HG02885 (cell line): ENCODE data around the gene CNOT11.

Experiments
- ATAC-seq: cut with Tn5 transposase; IDR thresholded peaks from one replicate; pipeline ENCODE4 v1.9.1; 2021; ENCODE audit warnings: mild to moderate bottlenecking; ENCODE audit not compliant: unreplicated experiment, poor library complexity

Gene CNOT11

DNA sequence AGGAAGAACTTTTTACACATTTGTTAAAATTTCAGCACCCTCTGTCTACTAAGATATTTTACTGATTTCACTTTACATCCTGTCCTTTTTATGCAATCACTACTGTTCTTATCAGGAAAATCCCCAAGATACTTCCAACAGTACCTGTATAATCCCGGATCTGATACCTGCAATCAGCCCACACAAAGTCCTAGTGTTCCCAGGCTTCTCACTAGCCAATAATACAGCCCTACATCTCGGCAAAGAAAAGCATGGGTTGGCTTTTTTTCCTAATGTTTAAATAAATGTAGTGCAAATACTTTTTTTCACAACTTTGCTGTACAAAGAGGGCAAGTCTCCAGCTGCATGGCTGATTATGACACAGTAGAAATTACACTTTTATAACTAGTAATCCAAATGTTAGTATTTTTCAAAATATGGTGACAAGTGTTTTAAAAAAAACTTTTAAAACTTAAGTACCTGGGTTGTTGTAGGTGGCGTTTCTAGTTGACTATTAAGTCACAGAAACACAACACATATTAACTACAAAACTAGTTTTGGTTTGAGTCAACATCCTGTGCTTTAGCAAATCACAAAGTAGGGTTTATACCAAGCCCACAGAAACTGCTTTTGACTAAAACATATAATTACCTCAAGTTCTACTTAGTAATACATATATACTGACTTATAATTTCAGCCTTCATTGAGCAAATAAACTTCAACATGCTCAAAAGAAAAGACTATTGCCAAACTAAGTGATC is 19.5 kb downstream of the CNOT11 start:
- ATAC-seq, result peak; percentile 96

GRCh38 chr2:101273056-101273455 is 20.4 kb downstream of the CNOT11 start:
- ATAC-seq, result no peak

- no peak for ATAC-seq
These were observed 21.5 kb downstream of the CNOT11 start for GRCh38 chr2:101274142-101274541.

DNA sequence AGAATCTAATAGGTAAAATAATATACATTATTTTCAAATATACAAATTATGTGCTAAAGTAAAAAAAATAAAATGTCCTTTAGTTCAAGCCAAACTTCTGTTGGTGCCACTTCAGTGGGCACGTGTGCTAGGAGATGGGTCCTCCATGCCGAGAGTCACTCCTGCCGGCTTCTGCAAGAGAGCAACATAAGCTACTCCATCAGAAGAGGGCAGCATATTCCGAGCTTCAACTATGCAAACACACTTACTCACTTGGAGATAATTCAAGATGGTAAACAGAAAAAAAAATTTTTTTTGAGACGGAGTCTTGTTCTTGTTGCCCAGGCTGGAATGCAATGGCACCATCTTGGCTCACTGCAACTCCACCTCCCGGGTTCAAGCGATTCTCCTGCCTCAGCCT is 24.4 kb downstream of the CNOT11 start:
- ATAC-seq, result no peak

DNA sequence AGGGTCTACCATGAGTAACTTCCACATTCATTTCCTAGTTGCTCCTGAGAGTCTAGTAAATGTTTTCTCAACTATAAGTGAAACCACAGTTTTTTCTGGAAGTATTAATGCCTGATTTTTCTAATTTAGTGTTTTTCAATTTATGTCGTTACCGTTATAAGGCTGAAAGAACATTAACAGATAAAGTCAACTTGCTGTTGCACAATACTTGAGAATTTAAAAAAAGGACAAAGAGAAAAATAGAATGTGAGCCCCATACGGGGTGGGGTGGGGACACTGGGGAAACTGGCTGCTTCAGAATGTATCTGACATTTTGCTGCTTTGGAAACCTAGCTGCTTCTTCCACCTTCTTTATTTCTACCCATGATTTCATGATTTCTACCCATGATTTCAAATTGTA is 26.2 kb downstream of the CNOT11 start:
- ATAC-seq, result no peak

- ATAC-seq, result no peak
These were observed 28.8 kb downstream of the CNOT11 start for GRCh38 chr2:101281482-101281881.

DNA sequence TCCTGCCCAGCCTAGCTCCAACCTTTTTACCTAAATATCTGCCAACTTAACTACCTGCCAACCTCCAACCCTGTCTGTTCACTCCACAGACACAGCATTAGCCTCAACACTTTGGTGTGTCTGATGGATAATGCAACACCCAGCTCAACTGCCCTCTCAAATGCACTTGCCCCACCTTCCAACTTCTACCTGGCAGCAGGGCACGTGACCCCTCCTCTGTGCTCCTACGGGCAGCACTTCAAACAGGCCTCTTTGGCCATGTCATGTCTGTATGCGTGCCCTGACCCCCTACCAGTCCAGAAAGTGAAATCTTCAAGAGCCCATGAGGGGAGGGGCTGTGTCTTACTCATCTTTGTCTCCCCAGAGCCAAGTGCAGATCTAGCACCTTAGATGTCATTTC is 30.3 kb downstream of the CNOT11 start:
- ATAC-seq, result no peak

GRCh38 chr2:101286684-101287083 is 34.0 kb downstream of the CNOT11 start:
- ATAC-seq, result no peak

GRCh38 chr2:101287303-101287702 is 34.6 kb downstream of the CNOT11 start:
- ATAC-seq, result no peak

DNA sequence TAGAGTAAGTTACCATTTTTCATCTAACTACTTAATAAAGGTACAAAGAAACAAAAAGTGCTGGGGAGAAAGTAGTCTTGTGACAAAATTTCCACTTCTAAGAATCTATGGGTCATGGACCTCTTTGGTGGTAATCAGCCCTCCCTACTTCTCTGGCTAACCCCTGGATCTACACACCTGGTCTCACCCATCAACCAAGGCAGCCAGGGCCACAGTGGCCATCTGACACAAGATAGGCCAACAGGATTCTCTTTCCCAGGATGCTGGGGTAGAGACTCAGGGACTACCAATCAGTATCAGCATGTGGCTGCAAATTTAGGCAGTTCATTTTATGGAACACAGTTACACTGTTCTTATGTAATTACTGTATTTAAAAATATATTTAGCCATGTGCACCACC is 38.0 kb downstream of the CNOT11 start:
- ATAC-seq, result no peak

DNA sequence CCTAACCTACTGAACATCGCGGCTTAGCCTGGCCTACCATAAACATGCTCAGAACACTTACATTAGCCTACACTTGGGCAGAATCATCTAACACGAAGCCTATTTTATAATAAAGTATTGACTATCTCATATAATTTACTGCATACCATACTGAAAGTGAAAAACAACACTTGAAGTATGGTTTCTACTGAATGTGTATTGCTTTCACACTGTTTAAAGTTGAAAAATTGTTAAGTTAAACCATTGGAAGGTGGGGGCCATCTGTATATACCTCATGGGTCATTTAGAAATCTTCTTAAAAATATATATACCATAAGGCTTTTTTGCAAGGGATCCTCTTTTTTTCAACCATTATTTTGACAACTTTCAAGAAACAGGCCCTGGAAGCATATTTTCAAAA is 39.3 kb downstream of the CNOT11 start:
- ATAC-seq, result no peak

DNA sequence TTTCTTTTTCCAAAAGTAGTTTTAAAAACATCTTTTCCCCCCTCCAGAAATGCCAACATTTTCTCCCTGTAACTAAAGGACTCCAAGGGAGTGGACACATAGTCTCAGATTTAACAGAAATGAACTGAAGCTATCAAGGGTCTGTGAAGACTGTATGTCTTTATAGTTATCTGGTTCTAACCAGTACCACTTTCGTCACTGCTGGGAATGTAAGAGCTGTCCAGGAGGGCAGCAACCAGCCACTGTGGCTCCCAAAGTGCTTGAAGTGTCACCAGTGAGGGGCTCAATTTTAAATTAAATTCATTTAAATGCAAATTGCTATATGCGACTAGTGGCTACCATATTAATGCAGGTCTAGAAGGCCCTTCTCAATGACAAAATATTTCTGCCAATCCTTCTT is 40.9 kb downstream of the CNOT11 start:
- no peak for ATAC-seq

- no peak for ATAC-seq
These were observed 42.2 kb downstream of the CNOT11 start for GRCh38 chr2:101294861-101295260.

GRCh38 chr2:101295895-101296294 is 43.2 kb downstream of the CNOT11 start:
- ATAC-seq, result no peak

DNA sequence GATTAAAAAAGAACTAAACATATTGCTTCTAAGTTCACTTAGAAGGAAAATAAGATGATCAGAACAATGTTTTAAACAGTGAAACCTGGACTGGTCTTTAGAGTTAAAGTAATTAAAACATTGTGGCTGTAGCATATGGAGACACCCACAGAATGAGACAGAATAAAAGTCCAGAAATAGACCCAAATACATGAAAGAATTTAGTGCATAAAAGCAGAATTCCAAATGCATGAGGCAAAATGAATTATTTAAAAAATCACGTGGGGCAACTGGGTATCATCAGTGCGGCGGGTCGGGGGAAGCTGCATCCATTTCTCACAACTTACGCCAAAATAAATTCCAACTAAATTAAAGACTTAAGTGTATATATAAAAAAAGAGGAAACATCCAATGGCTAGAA is 43.7 kb downstream of the CNOT11 start:
- ATAC-seq, result no peak

- ATAC-seq, result no peak
These were observed 44.7 kb downstream of the CNOT11 start for GRCh38 chr2:101297383-101297782.

DNA sequence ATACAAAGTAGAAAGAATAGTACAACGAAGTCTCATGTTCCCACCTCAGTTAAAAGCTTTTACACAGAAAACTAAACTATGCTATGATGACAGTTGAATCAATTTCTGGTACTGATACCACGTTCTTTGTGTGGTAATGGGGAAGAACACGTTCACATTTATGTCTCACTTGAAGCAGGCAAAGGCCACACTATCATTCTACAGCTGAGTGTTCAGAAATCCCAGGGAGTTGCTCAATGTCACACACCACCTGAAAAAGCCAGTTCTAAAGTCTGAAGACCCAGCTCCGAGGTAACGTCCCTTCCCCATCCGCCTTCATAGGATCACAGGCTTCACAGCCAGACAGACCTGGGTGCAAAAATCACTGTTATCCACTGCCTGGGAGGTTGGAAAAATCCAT is 46.9 kb downstream of the CNOT11 start:
- ATAC-seq, result no peak

DNA sequence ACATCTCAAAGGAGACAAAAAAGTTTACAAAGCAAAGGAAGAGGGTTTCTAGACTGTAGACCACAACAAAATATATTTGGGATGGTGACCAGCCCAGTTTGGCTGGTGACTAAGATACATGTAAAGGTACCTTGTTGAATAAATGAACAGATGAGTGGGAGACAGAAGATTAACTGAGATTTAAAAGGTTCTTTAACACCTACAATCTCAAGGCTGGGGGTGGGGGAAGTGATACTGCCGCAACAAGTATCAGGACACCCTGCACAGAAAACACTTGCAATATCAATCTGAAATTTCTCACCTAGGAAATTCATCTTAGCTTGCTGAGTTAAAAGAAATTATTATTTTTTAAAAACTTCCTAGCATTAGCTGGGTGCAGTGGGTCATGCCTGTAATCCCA is 47.5 kb downstream of the CNOT11 start:
- no peak for ATAC-seq

- ATAC-seq, result no peak
These were observed 48.1 kb downstream of the CNOT11 start for GRCh38 chr2:101300836-101301235.

- no peak for ATAC-seq
These were observed 49.3 kb downstream of the CNOT11 start for GRCh38 chr2:101302016-101302415.

DNA sequence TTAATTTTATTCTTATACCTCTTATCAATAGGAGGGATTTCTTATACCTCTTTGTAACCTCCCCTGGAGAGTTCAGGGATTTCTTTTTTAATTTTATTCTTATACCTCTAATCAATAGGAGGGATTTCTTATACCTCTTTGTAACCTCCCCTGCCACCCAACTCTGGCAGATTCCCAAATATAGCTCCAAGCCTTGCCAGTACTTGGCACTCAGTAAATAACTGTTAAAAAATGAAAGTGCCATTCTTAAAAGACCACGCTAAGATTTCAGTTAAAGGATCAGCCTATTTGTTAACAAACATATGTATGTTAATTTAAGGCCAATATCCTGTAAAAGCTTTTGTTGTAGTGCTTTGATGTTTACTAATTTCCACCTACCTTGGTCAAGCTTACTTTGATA is 51.0 kb downstream of the CNOT11 start:
- no peak for ATAC-seq

- no peak for ATAC-seq
These were observed 52.3 kb downstream of the CNOT11 start for GRCh38 chr2:101305035-101305434.
